GDM1 (cell line): ENCODE measurements around the gene CNOT4.
"Not testable (repeated sequence)": the region's sequence is repeated elsewhere in the genome, so short reads cannot be mapped to it uniquely, and the experiment has no call there.

Source experiments
- DNase-seq: peaks from one replicate; lab custom pipeline; 2025; lab: John Stamatoyannopoulos, UW

Gene CNOT4

DNA sequence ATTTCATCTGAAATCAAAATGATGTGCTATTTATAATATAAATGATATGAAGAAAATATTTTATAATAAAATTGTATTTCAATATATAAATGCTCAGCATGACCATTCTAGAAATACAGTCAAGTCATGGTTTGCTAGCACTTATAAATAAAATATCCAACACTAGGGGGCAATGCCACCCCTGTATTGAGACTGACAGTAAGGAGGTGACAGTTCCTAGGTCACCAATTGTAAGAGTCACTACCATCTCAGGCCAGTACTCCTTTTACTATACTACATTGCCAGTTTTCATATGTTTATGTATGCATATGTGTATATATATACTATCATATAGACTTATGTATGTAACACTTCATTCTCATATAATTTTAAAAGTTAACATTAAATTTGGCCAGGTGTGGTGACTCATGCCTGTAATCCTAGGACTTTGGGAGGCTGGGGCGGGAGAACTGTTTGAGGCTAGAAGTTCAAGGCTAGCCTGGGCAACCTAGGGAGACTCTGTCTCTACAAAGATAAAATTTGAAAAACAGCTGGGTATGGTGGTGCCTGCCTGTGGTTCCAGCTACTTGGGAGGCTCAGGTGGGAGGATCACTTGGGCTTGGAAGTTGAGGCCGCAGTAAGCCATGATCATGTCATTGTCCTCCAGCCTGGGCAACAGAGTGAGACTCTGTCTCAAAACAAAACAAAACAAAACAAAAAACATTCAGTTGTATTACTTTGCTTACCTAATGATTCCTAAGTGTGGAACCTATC, 2.4 kb upstream of the CNOT4 start:
- peak; percentile 34 for DNase-seq

DNA sequence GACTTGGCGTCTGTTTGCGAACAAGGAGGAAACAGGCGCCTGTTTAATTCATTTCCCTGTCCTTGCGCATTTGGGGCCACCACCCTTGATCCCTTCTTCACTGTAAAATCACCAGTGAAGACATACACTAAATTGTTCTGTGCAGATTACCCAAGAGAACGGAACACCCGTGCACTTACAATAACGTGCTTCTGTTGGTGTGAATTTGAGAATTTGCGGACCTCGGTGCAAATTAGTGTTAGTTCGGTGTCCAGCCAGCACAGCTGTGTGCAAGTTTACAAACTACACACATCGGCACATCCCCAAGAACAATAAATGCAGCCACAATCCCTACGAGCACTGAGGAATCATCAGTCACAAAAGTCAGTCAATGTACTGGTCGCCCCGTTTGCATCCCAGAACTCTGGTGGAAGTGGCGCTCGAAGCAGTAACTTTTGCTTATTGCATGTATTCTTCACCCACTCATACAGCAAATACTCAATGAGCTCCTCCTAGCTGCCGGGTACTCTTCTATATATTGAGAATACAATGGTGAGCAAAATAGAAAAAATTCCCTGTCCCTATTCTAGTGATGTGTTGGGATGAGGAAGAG, 786 bp upstream of the CNOT4 start:
- DNase-seq = no peak

DNA sequence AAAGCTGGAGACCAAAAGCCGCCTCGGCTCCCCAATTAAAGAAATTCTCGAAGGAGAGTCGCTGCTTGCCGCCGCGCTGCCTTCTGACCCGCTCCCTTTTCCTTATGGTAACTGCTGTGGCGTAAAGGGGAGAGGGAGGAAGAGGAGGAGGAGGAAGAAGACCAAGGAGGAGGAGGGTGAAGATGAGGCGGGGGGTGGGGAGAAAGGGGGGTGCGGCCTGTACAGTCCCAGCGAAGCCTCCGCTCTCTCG, 388 bp downstream of the CNOT4 start:
- no peak for DNase-seq

DNA sequence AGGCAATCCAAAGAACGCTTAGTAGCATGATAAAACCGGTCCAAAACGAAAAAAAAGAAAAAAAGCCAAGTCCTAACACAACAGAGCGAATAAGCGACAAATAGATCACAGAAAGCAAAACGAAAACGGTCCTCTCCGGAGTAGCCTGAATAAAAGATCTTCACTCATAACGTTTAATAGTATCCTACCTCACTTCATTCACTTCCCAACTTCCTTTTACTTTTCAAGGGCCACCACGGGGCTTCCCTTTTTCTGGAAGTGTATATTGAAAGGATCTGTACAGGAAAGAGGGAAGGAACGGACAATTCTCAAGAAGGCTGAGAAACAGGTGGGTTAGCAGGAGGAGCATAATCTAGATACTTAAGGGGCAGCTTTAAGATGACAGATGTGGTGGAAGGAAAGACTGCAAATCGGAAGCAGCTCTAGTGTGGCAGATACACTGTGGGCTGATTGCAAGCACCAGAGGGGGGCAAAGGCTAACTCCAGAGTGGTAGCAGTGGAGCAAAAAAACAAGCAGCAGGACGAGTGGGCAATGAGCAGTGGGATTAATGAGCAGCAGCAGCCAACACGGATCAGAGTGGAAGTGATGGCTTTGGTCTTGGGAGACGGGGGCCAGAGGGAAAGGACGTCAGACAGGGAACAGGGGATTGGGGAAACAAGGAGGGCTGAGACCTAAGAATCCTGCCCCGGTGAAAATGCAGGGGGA, 866 bp downstream of the CNOT4 start:
- DNase-seq = peak; percentile 20

DNA sequence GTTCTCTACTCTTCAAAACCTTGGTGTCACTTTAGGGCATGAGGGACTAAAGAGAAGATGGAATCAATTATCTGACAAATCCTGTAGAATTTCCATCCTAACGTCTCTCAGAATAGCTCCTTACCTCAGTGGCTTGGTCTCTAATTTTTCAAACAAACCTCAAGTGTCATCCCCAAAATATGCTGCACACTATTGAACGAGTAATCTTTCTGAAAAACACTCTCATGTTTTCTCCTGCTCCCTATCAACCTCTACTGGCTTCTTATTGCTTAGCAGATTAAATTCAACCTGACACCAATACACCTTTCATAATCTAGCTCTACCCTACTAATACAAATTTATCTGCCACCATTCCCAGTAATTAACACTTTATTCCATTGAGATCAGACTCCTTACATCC, 8.5 kb downstream of the CNOT4 start:
- no peak for DNase-seq

DNA sequence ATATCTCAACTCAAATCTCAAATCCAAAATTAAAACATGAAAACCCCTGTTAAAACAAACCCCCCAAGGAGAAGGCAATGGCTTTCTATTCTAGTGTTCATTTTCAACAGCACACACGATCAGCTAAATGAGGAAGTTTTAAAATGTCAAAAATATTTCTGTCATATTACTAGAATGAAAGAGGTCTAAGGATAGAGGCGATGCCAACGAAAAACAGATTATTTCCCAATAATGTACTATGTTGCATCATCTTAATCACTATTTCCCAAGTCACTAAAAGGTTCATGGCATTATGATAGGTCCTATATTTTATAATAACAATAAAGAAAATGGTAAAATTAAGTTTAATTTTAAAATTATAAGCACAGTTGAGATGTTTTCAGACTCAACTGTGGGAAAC, 10.1 kb downstream of the CNOT4 start:
- no peak for DNase-seq

DNA sequence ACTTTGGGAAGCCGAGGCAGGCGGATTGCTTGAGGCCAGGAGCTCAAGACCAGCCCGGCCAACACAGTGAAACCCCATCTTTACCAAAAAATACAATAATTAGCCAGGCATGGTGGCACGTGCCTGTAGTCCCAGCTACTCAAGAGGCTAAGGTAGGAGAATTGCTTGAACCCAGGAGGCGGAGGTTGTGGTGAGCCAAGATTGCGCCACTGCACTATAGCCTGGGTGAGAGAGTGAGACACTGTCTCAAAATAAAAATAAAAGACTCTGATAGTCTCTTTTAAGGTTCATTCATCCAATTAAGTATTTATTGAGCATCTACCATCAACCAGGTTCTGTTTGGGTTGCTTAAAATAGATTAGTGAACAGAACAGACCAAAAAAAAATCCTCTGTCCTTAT, 12.7 kb downstream of the CNOT4 start:
- not testable (repeated sequence) for DNase-seq

DNA sequence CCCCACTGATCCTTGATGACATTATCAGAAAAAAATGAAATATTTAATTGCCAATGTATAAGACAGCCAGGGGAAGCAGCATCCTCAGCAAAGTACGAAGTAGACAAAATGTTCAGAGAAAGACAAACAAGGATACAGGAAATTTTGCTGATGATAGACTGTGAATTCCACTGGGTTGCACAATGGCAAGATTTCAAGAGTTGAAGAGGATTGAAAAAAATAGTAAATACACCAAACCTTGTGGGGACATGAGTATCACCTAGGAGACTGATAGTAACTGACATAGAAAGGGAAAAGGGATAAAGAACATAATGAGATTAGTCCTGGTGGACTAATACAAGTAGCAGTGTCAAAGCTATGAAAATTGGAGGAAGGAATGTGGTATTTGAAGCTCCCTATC, 16.5 kb downstream of the CNOT4 start:
- DNase-seq = no peak

DNA sequence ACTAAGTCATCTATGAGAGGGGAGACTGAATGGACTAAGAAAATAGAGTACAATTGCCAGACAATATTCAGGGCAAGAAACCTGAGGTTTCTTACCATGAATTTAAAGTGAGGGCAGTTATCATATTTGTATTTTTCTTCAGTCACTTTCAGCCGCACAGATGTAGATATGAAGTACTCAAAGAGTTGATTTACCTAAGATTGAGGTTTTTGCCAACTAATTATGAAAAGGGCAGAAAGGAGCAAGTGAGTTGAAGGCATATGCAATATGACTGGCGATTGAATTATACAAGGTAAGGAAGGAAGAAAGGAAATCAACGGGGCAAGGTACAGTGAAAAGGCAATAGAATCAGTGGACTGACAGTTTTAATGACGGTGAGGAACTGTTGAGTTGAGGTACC, 17.8 kb downstream of the CNOT4 start:
- DNase-seq = no peak

DNA sequence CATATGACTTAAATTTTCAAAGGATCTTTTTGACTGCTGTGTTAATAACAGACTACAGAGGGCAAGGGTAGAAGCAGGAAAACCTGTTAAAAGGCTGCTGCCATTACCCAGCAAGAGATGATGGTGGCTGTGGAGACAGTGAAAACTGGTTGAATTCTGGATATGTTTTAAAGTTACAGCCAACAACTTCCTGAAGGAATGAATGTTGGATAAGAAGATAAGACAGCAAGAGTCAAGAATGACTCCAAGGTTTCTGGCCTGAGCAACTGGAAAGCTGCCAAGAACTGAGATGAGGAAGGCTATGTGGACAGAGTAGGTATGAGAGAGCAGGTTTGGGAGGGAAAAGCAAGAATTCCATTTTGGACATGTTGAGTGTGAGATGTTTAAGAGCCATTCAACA, 19.1 kb downstream of the CNOT4 start:
- no peak for DNase-seq

DNA sequence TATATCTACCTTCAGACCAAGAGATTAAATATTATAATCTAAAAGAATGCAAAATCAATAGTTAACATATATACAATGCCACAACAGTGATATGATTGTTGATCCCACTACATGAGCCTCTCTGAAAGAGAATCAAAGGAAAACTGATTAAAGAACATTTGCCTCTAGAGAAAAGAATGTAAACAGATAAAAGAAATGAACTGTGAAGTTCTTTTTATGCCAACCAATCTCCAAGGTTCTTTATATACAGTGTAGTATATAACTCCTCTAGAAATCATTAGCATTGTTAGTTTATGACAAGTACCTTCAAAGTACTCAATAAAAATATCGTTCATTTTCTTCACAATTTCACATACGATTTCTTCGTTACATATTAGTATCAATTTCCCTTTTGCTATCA, 20.1 kb downstream of the CNOT4 start:
- DNase-seq = no peak

DNA sequence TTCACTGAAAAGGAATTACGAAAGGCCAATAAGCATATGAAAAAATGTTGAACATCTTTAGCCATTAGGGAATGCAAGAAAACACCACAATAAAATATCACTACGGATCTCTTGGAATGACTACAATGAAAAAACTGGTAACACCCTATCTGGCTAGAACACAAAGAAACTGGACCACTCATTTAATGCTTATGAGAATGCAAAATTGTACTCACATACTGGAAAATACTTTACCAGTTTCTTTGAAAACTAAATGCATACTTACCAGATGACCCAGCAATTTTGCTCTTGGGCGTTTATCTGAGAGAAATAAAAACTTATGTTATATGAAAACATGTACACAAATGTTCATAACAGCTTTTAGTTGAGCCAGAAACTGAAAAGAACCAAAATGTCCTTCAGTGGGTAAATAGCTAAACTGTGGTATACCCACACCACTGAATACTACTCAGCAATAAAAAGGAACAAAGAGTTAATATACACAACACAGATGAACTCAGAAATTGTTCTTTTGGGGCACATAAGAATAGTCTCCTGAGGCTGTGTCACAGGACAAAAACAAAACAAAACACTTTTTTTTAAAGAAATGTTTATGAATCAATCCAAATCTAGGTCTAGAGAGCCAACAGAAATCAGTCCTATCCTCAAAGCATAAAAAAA, 23.5 kb downstream of the CNOT4 start:
- DNase-seq = no peak

DNA sequence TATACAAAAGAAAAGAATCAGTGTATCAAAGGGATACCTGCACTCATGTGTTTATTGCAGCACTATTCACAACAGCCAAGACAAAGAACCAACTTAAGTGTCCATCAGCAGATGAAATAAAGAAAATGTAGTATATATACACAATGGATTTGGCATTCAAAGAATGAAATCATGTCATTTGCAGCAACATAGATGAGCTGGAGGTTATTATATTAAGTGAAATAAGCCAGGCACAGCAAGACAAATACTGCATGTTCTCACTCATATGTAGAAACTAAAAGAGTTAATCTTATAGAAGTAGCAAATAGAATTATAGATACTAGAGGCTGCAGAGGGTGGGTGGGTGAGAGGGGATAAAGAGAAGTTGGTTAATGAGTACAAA, 28.3 kb downstream of the CNOT4 start:
- no peak for DNase-seq

DNA sequence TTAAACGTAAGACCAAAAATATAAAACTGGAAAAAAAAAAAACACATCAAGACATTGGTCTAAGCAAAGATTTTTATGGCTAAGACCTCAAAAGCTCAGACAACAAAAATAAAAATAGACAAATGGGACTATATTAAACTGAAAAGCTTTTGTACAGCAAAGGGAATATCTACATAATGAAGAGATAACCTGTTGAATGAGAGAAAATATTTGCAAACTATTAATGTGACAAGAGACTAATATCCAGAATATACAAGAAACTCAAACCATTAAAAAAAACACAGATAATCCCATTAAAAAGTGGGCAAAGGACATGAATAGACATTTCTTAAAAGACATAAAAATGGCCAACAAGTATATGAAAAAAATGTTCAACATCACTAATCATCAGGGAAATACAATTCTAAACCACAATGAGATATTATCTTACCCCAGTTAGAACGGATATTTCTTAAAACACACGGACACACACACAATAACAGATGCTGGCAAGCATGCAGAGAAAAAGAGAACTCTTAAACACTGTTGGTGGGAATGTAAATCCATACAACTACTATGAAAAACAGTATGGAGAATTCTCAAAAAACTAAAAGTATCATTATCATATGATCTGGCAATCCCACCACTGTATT, 28.8 kb downstream of the CNOT4 start:
- DNase-seq = no peak

DNA sequence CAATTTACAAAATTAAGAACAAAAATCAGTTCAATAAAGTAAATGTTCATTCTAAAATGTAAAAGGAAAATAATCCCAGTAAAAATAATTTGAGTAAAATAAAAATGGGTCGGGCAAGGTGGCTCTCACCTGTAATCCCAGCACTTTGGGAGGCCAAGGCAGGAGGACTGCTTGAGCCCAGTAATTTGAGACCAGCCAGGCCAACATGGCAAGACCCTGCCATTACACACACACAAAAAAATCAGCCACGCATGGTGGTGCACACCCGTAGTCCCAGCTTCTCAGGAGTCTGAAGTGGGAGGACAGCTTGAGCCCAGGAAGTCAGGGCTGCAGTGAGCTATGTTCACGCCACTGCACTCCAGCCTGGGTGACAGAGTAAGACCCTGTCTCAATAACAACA, 34.4 kb downstream of the CNOT4 start:
- no peak for DNase-seq

DNA sequence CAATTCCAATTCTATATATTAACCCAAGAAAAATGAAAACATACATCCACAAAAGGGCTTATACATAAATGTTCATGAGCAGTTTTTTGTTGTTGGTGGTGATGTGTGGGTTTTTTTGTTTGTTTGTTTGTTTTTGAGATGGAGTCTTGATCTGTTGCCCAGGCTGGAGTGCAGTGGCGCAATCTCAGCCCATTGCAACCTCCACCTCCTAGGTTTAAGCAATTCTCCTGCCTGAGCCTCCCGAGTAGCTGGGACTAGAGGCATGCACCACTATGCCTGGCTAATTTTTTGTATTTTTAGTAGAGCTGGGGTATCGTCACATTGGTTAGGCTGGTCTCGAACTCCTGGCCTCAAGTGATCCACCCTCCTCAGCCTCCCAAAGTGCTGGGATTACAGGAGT, 40.2 kb downstream of the CNOT4 start:
- DNase-seq = not testable (repeated sequence)

DNA sequence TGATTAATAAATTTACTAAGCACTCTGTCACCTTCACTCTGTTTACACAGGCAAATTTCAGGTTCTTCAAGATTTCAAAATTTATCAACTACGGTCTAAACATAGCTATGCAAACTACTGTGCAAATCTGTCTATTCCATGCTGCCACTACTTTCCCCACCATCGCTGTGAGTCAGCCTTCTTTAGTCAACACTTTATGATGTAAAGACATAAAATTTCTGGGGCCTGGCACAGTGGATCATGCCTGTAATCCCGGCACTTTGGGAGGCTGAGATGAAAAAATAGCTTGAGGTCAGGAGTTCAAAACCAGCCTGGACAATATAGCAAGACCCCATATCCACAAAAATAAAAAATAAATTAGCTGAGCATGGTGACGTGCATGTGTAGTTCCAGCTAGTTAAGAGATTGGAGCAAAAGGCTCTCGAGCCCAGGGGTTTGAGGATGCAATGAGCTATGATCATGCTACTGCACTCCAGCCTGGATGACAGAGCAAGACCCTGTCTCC, 42.6 kb downstream of the CNOT4 start:
- DNase-seq = no peak

DNA sequence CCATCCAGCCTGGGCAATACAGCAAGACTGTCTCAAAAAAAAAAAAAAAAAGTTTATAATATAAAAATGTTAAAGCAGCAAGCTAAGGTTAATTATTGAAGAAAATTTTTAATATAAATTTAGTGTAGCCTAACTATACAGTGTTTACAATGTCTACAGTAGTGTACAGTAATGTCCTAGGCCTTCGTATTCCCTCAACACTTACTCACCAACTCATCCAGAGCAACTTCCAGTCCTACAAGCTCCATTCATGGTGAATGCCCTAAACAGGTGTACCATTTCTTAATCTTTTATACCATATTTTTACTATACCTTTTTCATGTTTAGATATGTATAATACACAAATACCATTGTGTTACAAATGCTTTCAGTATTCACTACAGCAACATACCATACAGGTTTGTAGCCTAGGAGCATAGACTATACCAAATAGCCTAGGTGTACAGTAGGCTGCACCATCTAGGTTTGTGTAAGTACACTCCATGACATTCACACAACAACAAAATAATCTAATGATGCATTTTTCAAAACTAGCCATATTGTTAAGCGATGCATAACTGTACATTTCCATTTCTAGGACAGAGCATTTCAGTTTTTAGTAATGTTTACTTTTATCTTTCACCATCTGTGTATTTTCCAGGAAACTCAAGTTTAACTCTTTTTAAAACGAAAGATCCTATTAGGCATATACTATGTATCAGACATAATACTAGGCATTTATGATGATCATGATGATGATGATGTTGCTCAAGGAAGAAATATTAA, 43.3 kb downstream of the CNOT4 start:
- DNase-seq = no peak

DNA sequence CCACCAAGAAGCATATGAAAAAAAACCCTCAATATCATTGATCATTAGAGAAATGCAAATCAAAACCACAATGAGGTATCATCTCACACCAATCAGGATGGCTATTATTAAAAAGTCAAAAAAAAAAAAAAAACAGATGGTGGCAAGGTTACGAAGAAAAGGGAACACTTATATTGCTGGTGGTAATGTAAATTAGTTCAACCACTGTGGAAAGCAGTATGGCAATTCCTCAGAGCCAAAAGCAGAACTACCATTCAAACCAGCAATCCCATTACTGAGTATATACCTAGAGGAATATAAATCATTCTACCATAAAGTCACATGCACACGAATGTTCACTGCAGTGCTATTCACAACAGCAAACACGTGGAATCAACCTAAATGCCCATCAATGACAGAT, 46.0 kb downstream of the CNOT4 start:
- no peak for DNase-seq

DNA sequence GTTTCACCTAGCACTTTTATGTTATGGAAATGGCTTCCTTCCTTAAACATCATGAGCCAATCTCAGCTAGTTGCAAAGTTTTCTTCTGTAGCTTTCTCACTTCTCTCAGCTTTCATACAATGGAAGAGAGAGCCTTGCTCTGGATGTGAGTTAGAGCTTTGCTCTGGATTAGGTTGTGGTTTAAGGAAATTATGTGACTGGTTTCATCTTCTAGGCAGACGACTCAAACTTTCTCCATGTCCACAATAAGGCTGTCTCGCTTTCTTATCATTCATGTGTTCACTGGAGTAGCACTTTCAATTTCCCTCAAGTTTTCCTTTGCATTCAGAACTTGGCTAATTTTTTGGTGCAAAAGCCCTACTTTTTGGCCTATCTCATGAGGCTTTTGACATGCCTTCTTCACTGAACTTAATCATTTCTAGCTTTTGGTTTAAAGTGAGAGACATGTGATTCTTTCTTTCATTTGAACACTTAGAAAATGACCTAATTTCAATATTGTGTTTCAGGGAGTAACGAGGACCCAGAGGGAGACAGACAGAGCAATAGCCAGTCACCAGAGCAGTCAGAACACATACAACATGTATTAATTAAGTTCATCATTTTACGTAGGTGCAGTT, 49.8 kb downstream of the CNOT4 start:
- no peak for DNase-seq

DNA sequence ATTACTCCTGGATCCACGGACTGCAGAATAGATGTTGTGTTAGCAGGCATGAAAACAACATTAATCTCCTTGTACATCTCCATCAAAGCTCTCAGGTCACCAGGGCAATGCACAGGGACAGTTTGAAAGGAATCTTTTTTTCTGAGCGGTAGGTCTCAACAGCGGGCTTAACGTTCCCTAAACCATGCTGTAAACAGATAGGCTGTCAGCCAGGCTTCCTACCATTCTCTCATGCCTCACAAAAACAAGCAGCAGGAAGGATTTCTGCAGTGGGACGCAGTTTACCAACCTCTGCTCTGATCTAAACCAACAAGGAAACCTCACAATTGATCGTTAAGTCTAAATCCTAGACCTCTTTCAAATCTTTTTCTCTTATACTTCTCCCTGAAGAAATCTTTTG, 50.8 kb downstream of the CNOT4 start:
- DNase-seq = no peak
